ENCODE results near the gene UPK3A. TPM values are rescaled to one million over a fixed set of nuclear protein-coding genes. Genes with fewer than 3 reads are reported as not detected.

Gene UPK3A
- total RNA-seq, 1 donor from 2014 or later = not detected

DNA sequence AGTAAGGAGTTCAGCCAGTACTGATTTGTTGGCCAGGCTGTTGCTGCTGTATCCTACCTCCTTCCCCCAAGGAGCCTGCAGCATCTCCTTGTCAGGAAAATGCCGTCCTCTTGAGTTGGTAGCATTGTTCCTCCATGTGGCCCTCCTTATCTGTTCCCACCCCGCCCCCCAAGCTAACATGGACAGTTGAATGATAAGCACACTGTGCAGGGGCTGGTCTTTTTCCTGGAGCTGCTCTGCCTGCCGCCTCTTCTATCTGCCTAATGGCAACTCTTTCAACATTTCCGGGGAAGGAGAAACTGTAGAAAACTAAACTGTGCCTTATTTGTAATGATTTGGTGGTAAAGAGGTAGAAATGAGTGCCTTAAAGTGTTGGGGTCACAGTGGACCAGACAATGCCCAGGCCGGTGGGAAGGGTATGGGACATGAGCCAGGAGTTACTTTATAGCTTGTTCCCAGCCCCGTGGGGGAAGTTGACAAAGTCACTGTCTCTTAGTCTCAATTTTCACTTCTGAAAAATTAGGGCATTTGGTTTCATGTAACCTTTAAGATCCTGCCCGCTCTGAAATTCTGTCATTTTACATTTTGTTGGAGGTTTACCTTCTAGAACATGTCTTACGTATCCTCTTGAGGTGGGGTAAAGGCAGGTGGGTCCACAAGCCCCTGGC is 29.4 kb downstream of the UPK3A start:
- FAIRE-seq (no peak), DNase-seq (ENCODE audit: low read depth) (no peak)
- peaks cover 4% of the 10 kb centered on the region for H3K36me3 Mint-ChIP-seq (ENCODE audit: low read depth, unreplicated experiment)
- no peaks in the 10 kb centered on the region for H3K9me3 ChIP-seq (ENCODE audit: insufficient read depth, low read depth, low read length)
- no peak overlapping the region for H3K27ac Mint-ChIP-seq (ENCODE audit: unreplicated experiment)
- H4K20me1 ChIP-seq (ENCODE audit: insufficient read depth, low read length) = peaks cover 28% of the 10 kb centered on the region
- no peak overlapping the region for H2AFZ ChIP-seq (ENCODE audit: low read depth, low read length)
- TF ChIP-seq, protein P1, sequence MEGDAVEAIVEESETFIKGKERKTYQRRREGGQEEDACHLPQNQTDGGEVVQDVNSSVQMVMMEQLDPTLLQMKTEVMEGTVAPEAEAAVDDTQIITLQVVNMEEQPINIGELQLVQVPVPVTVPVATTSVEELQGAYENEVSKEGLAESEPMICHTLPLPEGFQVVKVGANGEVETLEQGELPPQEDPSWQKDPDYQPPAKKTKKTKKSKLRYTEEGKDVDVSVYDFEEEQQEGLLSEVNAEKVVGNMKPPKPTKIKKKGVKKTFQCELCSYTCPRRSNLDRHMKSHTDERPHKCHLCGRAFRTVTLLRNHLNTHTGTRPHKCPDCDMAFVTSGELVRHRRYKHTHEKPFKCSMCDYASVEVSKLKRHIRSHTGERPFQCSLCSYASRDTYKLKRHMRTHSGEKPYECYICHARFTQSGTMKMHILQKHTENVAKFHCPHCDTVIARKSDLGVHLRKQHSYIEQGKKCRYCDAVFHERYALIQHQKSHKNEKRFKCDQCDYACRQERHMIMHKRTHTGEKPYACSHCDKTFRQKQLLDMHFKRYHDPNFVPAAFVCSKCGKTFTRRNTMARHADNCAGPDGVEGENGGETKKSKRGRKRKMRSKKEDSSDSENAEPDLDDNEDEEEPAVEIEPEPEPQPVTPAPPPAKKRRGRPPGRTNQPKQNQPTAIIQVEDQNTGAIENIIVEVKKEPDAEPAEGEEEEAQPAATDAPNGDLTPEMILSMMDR (IDR thresholded peaks at IDR 0.05; ENCODE audit: insufficient read depth, low read depth, low read length) = no peak
- no peak for TF ChIP-seq EZH2 (IDR thresholded peaks at IDR 0.05; ENCODE audit: insufficient read depth, low read length)
- peaks cover 60% of the 10 kb centered on the region for H3K79me2 ChIP-seq (ENCODE audit: insufficient read depth, low read length)
- H3K4me1 ChIP-seq (ENCODE audit: insufficient read depth, low read length) = peaks cover 27% of the 10 kb centered on the region
- no peak overlapping the region for H3K4me3 ChIP-seq (ENCODE audit: insufficient read depth, low read depth, low read length)
- no peaks in the 10 kb centered on the region for H3K27me3 ChIP-seq (ENCODE audit: insufficient read depth, low read length)
- H3K4me2 ChIP-seq (ENCODE audit: low read length) = no peak overlapping the region
- peaks cover 23% of the 10 kb centered on the region for H3K4me1 Mint-ChIP-seq (ENCODE audit: low read depth, unreplicated experiment)
- H3K9me3 Mint-ChIP-seq (ENCODE audit: unreplicated experiment) = no peaks in the 10 kb centered on the region
- H3K27me3 Mint-ChIP-seq (ENCODE audit: low read depth, unreplicated experiment) = no peaks in the 10 kb centered on the region
- H3K4me3 Mint-ChIP-seq (ENCODE audit: unreplicated experiment) = no peak overlapping the region
- H3K36me3 ChIP-seq (ENCODE audit: insufficient read depth, low read length) = no peaks in the 10 kb centered on the region
- no peak overlapping the region for H3K27ac ChIP-seq (ENCODE audit: low read depth, low read length)
- H3K9ac ChIP-seq (ENCODE audit: low read length) = no peak overlapping the region

- H3K4me3 Mint-ChIP-seq (ENCODE audit: unreplicated experiment) = no peak overlapping the region
- Histone ChIP-seq H3K9me3 (ENCODE audit: insufficient read depth, low read depth, low read length) (no peaks in the 10 kb centered on the region), H3K9ac (ENCODE audit: low read length) (no peak overlapping the region), H3K4me2 (ENCODE audit: low read length) (no peak overlapping the region), H3K36me3 (ENCODE audit: insufficient read depth, low read length) (no peaks in the 10 kb centered on the region), H3K4me1 (ENCODE audit: insufficient read depth, low read length) (peaks cover 31% of the 10 kb centered on the region), H2AFZ (ENCODE audit: low read depth, low read length) (no peak overlapping the region), H3K27ac (ENCODE audit: low read depth, low read length) (no peak overlapping the region), H3K4me3 (ENCODE audit: insufficient read depth, low read depth, low read length) (no peak overlapping the region), H4K20me1 (ENCODE audit: insufficient read depth, low read length) (peaks cover 28% of the 10 kb centered on the region), H3K79me2 (ENCODE audit: insufficient read depth, low read length) (peaks cover 65% of the 10 kb centered on the region), H3K27me3 (ENCODE audit: insufficient read depth, low read length) (no peaks in the 10 kb centered on the region)
- no peak overlapping the region for H3K27ac Mint-ChIP-seq (ENCODE audit: unreplicated experiment)
- peaks cover 4% of the 10 kb centered on the region for H3K36me3 Mint-ChIP-seq (ENCODE audit: low read depth, unreplicated experiment)
- H3K9me3 Mint-ChIP-seq (ENCODE audit: unreplicated experiment) = no peaks in the 10 kb centered on the region
- H3K27me3 Mint-ChIP-seq (ENCODE audit: low read depth, unreplicated experiment) = no peaks in the 10 kb centered on the region
- DNase-seq (ENCODE audit: low read depth) = no peak
- FAIRE-seq = no peak
- peaks cover 27% of the 10 kb centered on the region for H3K4me1 Mint-ChIP-seq (ENCODE audit: low read depth, unreplicated experiment)
- TF ChIP-seq, protein P1 (IDR thresholded peaks at IDR 0.05; ENCODE audit: insufficient read depth, low read depth, low read length) = no peak
- no peak for TF ChIP-seq EZH2 (IDR thresholded peaks at IDR 0.05; ENCODE audit: insufficient read depth, low read length)
Observed at GRCh38 chr22:45314786-45315185, 30.0 kb downstream of the UPK3A start.
